ENCODE results near the gene PAX2. TPM values are rescaled to one million over a fixed set of nuclear protein-coding genes. Genes with fewer than 3 reads are reported as not detected.

The PAX2 gene
- polyA plus RNA-seq, 2 of the 4 experiments (the other 2 are of a cell fraction), result 0.06 to 0.21 TPM

GRCh38 chr10:100824886-100825285 lies 79.5 kb downstream of the PAX2 start:
- no peak for FAIRE-seq
- ChIA-PET CTCF (interaction anchor here (0.6 to 3.9 kb wide), 10 partner anchors 9 to 290 kb away, joined by 3 to 25 read pairs (median 4); no protein-coding TSS in a partner anchor), POLR2A (no interaction called here)
- ATAC-seq, result no peak
- no peak overlapping the region for H3K4me2 ChIP-seq
- no peak for DNase-seq (ENCODE audit: low read depth in 1 of 2, low spot score in 1 of 2)
- H3K4me3 ChIP-seq, result no peak overlapping the region
- no peaks in the 10 kb centered on the region for H3K9me3 ChIP-seq
- H3K4me1 ChIP-seq, result 0 out of 3 replicates have a peak, but pooled peaks cover 5% of the 10 kb centered on the region
- 8% methylated on average over 3 of the region's 3 CpGs for WGBS (ENCODE audit: missing lambda C conversion rate)
- TF ChIP-seq KDM5A (IDR thresholded peaks at IDR 0.05), result no peak
- no peak for TF ChIP-seq ZSCAN20 (CRISPR knock-in tag; IDR thresholded peaks at IDR 0.05)
- TF ChIP-seq SMC3 (IDR thresholded peaks at IDR 0.05), result no peak
- TF ChIP-seq ZFP36 (IDR thresholded peaks at IDR 0.05; ENCODE audit: borderline replicate concordance, partially characterized antibody), result no peak
- no peak for TF ChIP-seq CBX8 (IDR thresholded peaks at IDR 0.05)
- TF ChIP-seq GATA3 (IDR thresholded peaks at IDR 0.05; ENCODE audit: borderline replicate concordance), result no peak
- no peak for TF ChIP-seq FOSL2 (IDR thresholded peaks at IDR 0.05)
- no peak for TF ChIP-seq FOSL2 (CRISPR knock-in tag; IDR thresholded peaks at IDR 0.05)
- TF ChIP-seq HDAC2 (IDR thresholded peaks at IDR 0.05), result no peak
- no peak overlapping the region for H3K27ac ChIP-seq

GRCh38 chr10:100825325-100825875 lies 80.0 kb downstream of the PAX2 start:
- TF ChIP-seq NR3C1 (IDR thresholded peaks at IDR 0.05) (no peak), BCL3 (IDR thresholded peaks at IDR 0.05) (no peak), SREBF2 (IDR thresholded peaks at IDR 0.05) (no peak), HDAC2 (IDR thresholded peaks at IDR 0.05) (no peak), EP300 (IDR thresholded peaks at IDR 0.05) (no peak), ZSCAN20 (CRISPR knock-in tag; IDR thresholded peaks at IDR 0.05) (no peak), PBX3 (IDR thresholded peaks at IDR 0.05) (no peak), GATA3 (IDR thresholded peaks at IDR 0.05; ENCODE audit: borderline replicate concordance) (no peak), BHLHE40 (IDR thresholded peaks at IDR 0.05; ENCODE audit: low read depth, low read length) (no peak), HMGXB4 (CRISPR knock-in tag; IDR thresholded peaks at IDR 0.05; ENCODE audit: borderline replicate concordance) (no peak), FOSB (CRISPR knock-in tag; IDR thresholded peaks at IDR 0.05) (no peak)
- no peak overlapping the region for H3K4me2 ChIP-seq
- H3K27ac ChIP-seq, result no peak overlapping the region
- ATAC-seq, result no peak
- FAIRE-seq, result no peak
- CTCF ChIA-PET, result interaction anchor here (0.9 to 3.9 kb wide), 12 partner anchors 10 to 391 kb away, joined by 3 to 25 read pairs (median 4); no protein-coding TSS in a partner anchor
- H3K4me3 ChIP-seq, result no peak overlapping the region
- WGBS (ENCODE audit: missing lambda C conversion rate), result 33% methylated on average over 2 of the region's 2 CpGs
- no peaks in the 10 kb centered on the region for H3K9me3 ChIP-seq
- DNase-seq (ENCODE audit: low read depth in 1 of 2, low spot score in 1 of 2), result no peak
- POLR2A ChIA-PET, result no interaction called here
- H3K4me1 ChIP-seq, result 0 out of 3 replicates have a peak, but pooled peaks cover 5% of the 10 kb centered on the region

GRCh38 chr10:100826031-100826651 lies 80.8 kb downstream of the PAX2 start:
- FAIRE-seq (no peak), ATAC-seq (no peak), DNase-seq (ENCODE audit: low read depth in 1 of 2, low spot score in 1 of 2) (no peak)
- WGBS (ENCODE audit: missing lambda C conversion rate), result 44% methylated on average over 26 of the region's 27 CpGs
- Histone ChIP-seq H3K9me3 (no peaks in the 10 kb centered on the region), H3K4me2 (peak overlapping the region; percentile 92), H3K27ac (peak overlapping the region; percentile 34 to 80; a peak in 4 of 6 replicates), H3K4me3 (peak overlapping the region; percentile 50; the same call in 2 of the 3 replicates), H3K4me1 (0 out of 3 replicates have a peak, but pooled peaks cover 5% of the 10 kb centered on the region)
- CTCF ChIA-PET, result interaction anchor here (0.9 to 3.9 kb wide), 11 partner anchors 11 to 392 kb away, joined by 3 to 25 read pairs (median 4); no protein-coding TSS in a partner anchor
- POLR2A ChIA-PET, result no interaction called here
- TF ChIP-seq MYC (IDR thresholded peaks at IDR 0.05; ENCODE audit: borderline replicate concordance, low read length) (no peak), GATA3 (IDR thresholded peaks at IDR 0.05; ENCODE audit: borderline replicate concordance) (no peak), BCL3 (IDR thresholded peaks at IDR 0.05) (no peak), NFE2L2 (conservative IDR thresholded peaks at IDR 0.05; ENCODE audit: low read length) (no peak), CBX2 (IDR thresholded peaks at IDR 0.05; ENCODE audit: borderline replicate concordance, low read depth) (no peak), PHF8 (IDR thresholded peaks at IDR 0.05; ENCODE audit: borderline replicate concordance, low read depth) (no peak), POLR2A (IDR thresholded peaks at IDR 0.05; ENCODE audit: low read length) (no peak), JUNB (IDR thresholded peaks at IDR 0.05) (no peak), HOXA7 (CRISPR knock-in tag; IDR thresholded peaks at IDR 0.05) (no peak), PBX3 (IDR thresholded peaks at IDR 0.05) (no peak), BHLHE40 (IDR thresholded peaks at IDR 0.05; ENCODE audit: low read depth, low read length) (no peak), MAZ (IDR thresholded peaks at IDR 0.05; ENCODE audit: borderline replicate concordance, low read depth, low read length) (no peak), E2F6 (IDR thresholded peaks at IDR 0.05; ENCODE audit: borderline replicate concordance, low read depth) (no peak), KDM5A (IDR thresholded peaks at IDR 0.05) (no peak), HOXB5 (CRISPR knock-in tag; IDR thresholded peaks at IDR 0.05) (no peak)

All from A549 (cell line).